Panc1 (cell line): Measurements from ENCODE around the gene B4GALT3.

ENCODE experiments used
- POLR2AphosphoS5 ChIP-seq: IDR thresholded peaks from 2 replicates; pipeline ENCODE4 v1.6.1; 2012; ENCODE audit warnings: mild to moderate bottlenecking, low read depth, low read length, moderate library complexity
- TF ChIP-seq, protein P1 (sequence below): fragments of 450-650 bp; IDR thresholded peaks from 2 replicates; pipeline ENCODE4 v1.5.1; 2017; ENCODE audit warnings: mild to moderate bottlenecking

DNA sequence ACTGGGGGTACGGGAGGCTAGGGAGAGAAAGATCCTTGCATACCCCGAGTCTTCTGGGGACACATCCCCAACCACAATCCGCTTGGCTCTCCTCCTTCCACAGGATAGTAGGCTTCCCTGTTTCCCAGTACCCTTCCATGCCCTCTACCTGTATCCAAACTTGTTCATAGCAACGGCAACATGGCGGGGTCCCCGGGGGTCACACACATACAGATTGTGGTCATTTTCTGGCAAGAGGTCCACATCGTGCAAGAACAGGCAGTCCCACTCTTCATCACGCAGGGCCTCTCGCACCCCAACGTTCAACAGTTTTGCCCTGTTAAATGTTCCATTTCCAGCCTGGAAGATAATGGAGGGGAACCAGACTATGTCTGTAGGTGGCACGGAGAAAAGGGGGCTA lies 3.6 kb downstream of the B4GALT3 start:
- TF ChIP-seq, protein P1, sequence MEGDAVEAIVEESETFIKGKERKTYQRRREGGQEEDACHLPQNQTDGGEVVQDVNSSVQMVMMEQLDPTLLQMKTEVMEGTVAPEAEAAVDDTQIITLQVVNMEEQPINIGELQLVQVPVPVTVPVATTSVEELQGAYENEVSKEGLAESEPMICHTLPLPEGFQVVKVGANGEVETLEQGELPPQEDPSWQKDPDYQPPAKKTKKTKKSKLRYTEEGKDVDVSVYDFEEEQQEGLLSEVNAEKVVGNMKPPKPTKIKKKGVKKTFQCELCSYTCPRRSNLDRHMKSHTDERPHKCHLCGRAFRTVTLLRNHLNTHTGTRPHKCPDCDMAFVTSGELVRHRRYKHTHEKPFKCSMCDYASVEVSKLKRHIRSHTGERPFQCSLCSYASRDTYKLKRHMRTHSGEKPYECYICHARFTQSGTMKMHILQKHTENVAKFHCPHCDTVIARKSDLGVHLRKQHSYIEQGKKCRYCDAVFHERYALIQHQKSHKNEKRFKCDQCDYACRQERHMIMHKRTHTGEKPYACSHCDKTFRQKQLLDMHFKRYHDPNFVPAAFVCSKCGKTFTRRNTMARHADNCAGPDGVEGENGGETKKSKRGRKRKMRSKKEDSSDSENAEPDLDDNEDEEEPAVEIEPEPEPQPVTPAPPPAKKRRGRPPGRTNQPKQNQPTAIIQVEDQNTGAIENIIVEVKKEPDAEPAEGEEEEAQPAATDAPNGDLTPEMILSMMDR = no peak
- no peak for TF ChIP-seq POLR2AphosphoS5
